ENCODE results near the gene KBTBD6.
"Not testable (repeated sequence)": the region's sequence is repeated elsewhere in the genome, so short reads cannot be mapped to it uniquely, and the experiment has no call there.

KBTBD6 gene

GRCh38 chr13:41095681-41096080 lies 36.9 kb downstream of the KBTBD6 start:
- TF ChIP-seq ZNF8 (CRISPR knock-in tag; IDR thresholded peaks at IDR 0.05): peak; percentile 16; the same call in 1 of the 2 replicates
- not testable (repeated sequence) for ATAC-seq

- ATAC-seq: no peak; the same call in 2 of the 3 replicates
- no peak for TF ChIP-seq ZFP30 (CRISPR knock-in tag; IDR thresholded peaks at IDR 0.05)
- TF ChIP-seq ZNF8 (CRISPR knock-in tag; IDR thresholded peaks at IDR 0.05): no peak
- no peak for TF ChIP-seq PATZ1 (CRISPR knock-in tag; IDR thresholded peaks at IDR 0.05; ENCODE audit: borderline replicate concordance)
Measured at GRCh38 chr13:41085961-41086585, 46.5 kb downstream of the KBTBD6 start.

GRCh38 chr13:41079725-41080124 lies 52.9 kb downstream of the KBTBD6 start:
- no peak for ATAC-seq
- 0 out of 2 replicates have a peak, but pooled peaks have one; percentile 31 for TF ChIP-seq ZNF8 (CRISPR knock-in tag; IDR thresholded peaks at IDR 0.05)
- TF ChIP-seq TCF4 (CRISPR knock-in tag; IDR thresholded peaks at IDR 0.05; ENCODE audit: borderline replicate concordance): no peak
- no peak for TF ChIP-seq ESRRG (CRISPR knock-in tag; IDR thresholded peaks at IDR 0.05)
- TF ChIP-seq ZNF565 (CRISPR knock-in tag; conservative IDR thresholded peaks at IDR 0.05; ENCODE audit: low read depth): no peak
